ENCODE data around the gene CFAP73.

CFAP73 gene

DNA sequence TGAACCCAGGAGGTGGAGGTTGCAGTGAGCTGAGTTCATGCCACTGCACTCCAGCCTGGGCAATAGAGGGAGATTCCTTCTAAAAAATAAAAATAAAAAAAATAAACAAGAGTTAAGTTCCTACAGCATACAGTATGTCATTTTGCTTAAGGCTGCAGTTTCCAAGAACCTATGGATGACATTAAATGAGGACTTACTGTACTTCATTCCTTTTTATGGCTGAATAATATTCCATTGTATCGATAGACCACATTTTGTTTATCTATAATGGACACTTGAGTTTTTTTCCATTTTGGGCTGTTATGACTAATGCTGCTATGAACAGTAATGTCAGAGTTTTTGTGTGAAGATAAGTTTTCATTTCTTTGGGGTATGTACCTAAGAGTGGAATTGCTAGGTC is 31.4 kb upstream of the CFAP73 start:
- DNase-seq (ENCODE audit: insufficient read length, low spot score) (no peak), FAIRE-seq (no peak)

- FAIRE-seq (no peak), DNase-seq (ENCODE audit: insufficient read length, low spot score) (no peak)
Measured at GRCh38 chr12:113119980-113120669, 29.4 kb upstream of the CFAP73 start.

DNA sequence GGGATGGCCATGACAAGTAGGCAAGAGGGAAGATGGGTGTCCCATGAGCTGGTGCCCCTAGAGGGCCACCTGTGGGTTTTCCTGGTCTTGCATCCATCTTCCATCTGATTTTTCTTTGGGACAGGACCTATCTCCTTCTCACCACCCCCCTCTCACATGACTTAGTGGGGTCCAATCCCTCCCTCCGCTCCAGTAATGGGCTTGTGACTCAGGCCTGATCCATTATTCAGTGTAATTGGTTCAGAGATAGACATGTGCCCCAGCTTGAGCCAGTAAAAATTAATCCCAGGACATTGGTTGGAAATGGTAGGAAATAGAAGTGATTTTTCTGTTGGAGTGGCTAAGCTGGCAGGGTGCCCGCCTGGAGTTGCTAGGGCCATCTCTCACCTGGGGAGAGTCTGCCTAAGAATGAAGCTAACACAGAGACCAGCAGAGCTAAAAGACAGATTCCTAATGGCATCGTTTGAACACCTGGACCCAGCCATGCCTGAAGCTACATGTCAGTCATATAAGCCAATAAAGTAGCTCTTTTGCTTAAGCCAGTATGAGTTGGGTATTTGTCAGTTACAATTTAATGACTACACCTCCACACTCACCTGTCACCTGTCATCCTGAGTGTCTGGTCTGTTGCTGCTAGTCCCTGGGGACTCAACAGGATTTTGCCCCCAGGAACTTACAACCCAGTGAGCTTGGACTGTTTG is 28.7 kb upstream of the CFAP73 start:
- FAIRE-seq: no peak
- DNase-seq (ENCODE audit: insufficient read length, low spot score): no peak

GRCh38 chr12:113127791-113128199 is 21.7 kb upstream of the CFAP73 start:
- DNase-seq (ENCODE audit: insufficient read length, low spot score): no peak
- FAIRE-seq: no peak

GRCh38 chr12:113128802-113129663 is 20.5 kb upstream of the CFAP73 start:
- no peak for FAIRE-seq

GRCh38 chr12:113129664-113130456 is 19.7 kb upstream of the CFAP73 start:
- no peak for FAIRE-seq
- DNase-seq (ENCODE audit: insufficient read length, low spot score): no peak

More at GRCh38 chr12:113128802-113129663, 20.5 kb upstream of the CFAP73 start:
- DNase-seq (ENCODE audit: insufficient read length, low spot score): no peak

- no peak for DNase-seq (ENCODE audit: insufficient read length, low spot score)
- FAIRE-seq: no peak
Measured at GRCh38 chr12:113130457-113131135, 18.9 kb upstream of the CFAP73 start.

GRCh38 chr12:113131556-113131955 is 18.0 kb upstream of the CFAP73 start:
- FAIRE-seq: no peak
- no peak for DNase-seq (ENCODE audit: insufficient read length, low spot score)

DNA sequence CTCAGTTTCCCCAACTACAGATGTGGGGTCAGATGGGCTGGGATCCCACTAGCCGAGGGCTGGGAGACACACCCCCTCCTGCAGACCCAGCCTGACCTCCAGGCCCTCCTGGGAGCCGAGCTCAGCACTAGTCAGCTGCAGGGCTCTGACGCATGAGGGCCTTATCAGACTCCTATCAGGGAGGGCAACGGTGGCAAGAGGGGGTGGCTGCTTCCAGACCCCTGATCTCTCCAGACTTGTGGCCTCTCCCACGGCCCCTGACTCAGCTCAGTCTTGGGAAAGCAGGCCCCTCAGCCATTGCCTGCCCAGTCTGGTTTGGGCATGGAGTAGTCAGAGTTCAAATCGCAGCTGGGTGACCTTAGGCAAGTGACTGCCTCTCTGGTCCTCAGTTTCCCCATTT is 16.5 kb upstream of the CFAP73 start:
- DNase-seq (ENCODE audit: insufficient read length, low spot score) (no peak), FAIRE-seq (no peak)

GRCh38 chr12:113133666-113134065 is 15.9 kb upstream of the CFAP73 start:
- FAIRE-seq: no peak

DNA sequence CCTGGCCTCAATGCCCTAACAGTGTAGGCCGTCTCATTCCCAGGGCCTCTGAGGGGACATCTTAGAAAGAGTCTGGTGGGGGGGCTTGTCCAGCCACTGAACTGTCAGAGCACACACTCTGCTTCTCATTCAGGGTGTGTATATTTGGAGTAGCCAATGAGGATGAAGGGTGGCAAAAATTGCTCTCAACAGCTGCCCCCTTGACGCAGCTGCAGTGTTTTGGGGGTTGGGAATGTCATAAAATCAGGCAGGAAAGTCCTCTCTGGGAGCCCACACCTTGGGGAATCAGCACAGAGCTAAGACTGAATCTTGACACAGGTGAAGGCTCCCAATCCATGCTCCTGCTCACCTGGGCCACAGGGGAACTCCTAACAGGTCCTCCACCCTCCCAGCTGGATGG is 15.5 kb upstream of the CFAP73 start:
- FAIRE-seq: no peak
- DNase-seq (ENCODE audit: insufficient read length, low spot score): no peak

More at GRCh38 chr12:113133666-113134065, 15.9 kb upstream of the CFAP73 start:
- DNase-seq (ENCODE audit: insufficient read length, low spot score): no peak

DNA sequence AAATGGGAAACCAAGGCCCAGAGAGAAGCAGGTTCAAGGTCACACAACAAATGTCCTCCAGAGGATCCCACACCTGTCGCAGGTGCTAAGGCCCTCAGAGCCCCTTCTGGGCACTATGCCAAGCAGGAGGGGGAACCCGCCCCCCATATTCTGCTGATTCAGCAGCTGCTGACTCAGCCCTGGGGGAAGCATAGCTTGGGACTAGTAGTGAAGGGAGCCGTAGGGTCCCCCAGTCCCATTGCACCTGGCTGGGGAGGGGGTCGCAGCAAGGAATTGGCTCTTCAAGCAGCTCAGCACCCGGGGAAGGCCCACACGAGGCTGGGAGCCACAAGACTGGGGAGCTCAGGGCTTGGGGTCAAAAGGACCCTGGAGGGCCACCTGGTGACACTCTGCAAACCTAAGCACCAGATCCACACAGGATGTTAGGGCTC is 15.0 kb upstream of the CFAP73 start:
- DNase-seq (ENCODE audit: insufficient read length, low spot score): no peak
- FAIRE-seq: no peak

GRCh38 chr12:113135178-113136127 is 14.1 kb upstream of the CFAP73 start, which contains the start of gene RASAL1:
Gene RASAL1, minus strand, starts transcription at chr12:113135761. Its CDS starts 299 bp downstream, at chr12:113135462.
- DNase-seq (ENCODE audit: insufficient read length, low spot score): no peak
- FAIRE-seq: no peak

DNA sequence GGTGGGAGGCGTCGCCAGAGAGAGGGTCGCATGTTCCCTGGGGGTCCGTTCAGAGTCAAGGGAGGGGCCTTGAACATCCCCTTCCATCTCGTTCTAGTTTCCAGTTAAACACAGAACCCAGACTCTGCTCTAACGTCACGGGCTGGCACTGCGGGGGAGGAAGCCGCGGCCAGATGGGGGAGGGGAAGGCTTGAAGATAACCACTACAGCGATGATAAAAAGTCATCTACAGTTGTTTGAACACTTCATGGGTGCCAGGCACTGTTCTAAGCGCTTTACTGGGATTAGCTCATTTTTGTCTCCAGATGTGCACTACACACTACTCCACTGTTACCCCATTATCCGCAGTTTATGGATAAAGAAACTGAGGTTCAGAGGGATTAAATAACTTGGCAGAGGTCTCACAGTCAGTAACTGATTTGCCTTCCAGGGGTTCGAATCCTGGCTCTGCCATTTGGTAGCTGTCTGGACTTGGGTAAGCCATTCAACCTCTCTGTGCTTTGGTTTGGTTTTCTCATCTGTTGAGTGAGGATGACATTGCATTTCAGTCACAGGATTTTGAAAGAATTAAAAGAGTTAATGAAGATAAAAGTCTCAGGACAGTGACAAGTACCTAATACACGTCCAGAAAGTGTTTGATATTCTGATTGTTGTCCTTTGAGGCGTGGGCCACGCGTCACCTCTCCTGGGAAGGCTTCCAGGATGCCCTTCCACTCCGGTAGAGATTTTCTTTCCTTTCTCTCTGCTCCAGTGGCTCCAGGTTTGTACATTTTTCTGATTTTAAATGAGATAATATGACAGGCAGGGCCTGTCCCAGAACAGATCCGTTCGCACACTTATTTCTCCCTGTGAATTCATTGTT is 13.2 kb upstream of the CFAP73 start:
- FAIRE-seq (no peak), DNase-seq (ENCODE audit: insufficient read length, low spot score) (no peak)

DNA sequence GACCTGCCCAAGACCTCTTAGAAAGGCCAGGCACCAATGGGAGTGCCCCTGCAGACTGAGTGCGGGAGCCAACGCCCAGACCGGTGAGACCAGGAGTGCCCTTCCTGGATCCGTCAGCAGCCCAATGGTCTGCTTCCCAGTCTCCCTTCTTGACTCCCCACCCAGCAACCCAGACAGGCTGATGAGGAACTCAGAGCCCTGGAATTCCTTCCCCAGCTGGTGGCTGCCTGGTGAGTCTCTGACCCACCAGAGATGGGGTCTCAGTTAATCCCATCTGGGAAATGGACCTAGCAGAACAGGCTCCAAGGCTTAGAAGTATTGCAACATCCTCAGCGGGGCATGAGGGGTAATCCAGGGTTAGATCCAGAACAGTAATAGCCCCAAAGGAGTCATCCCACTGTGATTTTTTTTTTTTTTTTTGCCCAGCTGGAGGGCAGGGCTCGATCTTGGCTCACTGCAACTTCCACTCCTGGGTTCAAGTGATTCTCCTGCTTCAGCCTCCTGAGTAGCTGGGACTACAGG is 12.5 kb upstream of the CFAP73 start:
- DNase-seq (ENCODE audit: insufficient read length, low spot score) (no peak), FAIRE-seq (no peak)

DNA sequence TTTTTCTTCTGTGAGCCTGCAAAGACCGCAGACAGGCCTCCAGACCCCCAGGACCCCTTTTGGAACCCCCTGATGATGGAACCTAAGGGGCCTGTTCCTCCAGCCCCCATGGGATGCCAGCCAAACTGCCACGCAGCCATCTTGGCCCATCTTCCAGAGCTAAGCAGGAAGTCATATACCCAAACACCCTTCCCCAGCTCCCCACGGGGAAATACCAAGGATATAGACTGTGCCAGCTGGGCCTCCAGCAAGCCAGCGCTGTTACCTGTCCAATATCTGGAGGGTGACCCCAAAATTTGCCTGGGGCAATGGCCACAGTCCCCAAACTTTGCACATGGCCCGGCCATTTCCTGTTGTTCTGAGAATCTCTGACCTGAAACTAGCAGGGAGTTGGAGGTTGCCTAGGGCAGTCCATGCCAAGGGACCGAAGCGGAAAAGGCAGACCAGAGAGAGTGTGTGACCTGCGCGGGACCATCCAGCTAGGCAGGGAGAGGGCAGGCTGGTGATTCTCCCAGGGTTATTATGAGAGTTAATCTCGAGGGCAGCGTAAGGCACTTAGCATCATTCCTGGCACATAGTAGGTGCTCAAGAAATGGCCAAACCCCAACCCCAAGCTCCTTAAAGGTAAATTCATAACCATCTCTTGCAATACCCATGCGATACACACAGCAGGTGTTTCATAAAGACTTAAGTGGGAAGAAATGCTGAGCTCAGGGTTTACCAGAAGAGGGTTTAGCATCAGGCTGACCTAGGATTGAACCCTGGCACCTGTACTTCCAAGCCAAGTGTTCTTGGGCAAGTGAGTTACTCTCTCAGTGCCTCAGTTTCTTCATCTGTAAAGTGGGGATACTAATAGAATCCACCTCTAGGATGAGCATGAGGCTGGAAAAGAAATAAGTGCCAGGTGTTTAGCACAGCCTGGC is 11.4 kb upstream of the CFAP73 start:
- FAIRE-seq: no peak
- DNase-seq (ENCODE audit: insufficient read length, low spot score): no peak

DNA sequence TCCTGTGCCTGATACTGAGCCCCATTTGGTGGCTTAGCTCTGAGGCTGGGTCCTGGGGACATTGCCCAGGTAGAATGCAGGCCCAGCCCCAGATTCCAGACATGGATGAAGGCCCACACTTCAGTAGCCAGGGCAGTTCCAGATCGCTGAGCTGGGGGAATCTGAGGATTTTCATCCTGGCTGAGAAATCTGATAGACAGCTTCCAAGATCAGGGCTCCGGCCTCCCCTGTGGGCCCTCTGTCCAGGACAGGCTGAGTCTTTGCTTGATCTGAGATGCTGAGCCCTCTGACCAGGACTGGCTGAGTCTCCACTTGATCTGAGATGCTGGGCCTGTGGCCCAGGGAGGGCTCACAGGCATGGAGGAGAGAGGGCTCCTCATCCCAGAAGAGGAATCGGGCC is 10.7 kb upstream of the CFAP73 start:
- no peak for DNase-seq (ENCODE audit: insufficient read length, low spot score)
- FAIRE-seq: no peak

Measured in GM19239 (cell line).